GM18526 (cell line): ENCODE measurements around the gene KCNH1.

Source experiments
- POLR2A ChIP-seq: IDR thresholded peaks from 3 replicates; pipeline ENCODE4 v1.6.1; 2011; ENCODE audit not compliant: insufficient read length; ENCODE audit errors: extremely low read depth

Gene KCNH1, protein sequence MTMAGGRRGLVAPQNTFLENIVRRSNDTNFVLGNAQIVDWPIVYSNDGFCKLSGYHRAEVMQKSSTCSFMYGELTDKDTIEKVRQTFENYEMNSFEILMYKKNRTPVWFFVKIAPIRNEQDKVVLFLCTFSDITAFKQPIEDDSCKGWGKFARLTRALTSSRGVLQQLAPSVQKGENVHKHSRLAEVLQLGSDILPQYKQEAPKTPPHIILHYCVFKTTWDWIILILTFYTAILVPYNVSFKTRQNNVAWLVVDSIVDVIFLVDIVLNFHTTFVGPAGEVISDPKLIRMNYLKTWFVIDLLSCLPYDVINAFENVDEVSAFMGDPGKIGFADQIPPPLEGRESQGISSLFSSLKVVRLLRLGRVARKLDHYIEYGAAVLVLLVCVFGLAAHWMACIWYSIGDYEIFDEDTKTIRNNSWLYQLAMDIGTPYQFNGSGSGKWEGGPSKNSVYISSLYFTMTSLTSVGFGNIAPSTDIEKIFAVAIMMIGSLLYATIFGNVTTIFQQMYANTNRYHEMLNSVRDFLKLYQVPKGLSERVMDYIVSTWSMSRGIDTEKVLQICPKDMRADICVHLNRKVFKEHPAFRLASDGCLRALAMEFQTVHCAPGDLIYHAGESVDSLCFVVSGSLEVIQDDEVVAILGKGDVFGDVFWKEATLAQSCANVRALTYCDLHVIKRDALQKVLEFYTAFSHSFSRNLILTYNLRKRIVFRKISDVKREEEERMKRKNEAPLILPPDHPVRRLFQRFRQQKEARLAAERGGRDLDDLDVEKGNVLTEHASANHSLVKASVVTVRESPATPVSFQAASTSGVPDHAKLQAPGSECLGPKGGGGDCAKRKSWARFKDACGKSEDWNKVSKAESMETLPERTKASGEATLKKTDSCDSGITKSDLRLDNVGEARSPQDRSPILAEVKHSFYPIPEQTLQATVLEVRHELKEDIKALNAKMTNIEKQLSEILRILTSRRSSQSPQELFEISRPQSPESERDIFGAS

DNA sequence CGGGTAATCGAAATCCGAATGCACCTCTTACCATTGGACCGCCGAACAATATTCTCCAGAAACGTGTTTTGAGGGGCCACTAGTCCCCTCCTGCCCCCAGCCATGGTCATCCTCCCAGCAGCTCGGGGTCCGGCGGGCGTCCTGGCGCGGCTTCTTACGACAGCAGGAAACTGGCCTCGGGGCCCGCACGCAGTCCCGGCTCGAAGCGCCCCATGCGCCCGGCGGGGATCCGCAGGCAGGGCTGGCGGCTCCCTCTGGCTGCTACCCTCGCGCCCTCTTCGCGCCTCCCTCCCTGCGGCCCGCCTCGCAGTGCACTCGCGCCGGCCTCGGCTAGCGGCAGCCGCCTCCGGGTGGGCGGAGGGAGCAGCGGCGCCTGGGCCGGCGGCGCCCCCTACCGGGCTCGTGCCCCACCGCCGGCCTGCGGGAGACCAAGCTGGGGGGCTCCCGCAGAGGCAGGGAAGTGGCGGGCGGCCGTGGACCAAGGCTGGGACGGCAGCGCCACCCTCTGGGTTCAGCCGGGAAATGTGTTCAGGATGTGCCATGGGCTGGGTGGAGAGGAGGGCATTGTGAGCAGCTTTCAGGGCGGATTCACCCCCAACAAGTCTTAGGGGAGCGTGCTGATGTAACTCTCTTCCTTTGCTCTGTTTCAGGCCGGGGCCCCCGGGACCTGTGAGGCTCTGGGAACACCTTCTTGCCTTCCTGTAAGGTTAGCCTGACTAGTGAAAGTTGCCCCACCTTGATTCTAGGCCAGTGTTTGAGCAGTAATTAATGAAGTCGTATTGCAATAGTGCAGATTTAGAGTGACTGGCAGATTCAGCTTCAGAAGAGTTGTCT lies at the start of gene KCNH1:
KCNH1 (minus strand) TSS at position 313 of the 834 bp plus-strand sequence; CDS start at position 110, 203 bp downstream.
- no peak for TF ChIP-seq POLR2A

DNA sequence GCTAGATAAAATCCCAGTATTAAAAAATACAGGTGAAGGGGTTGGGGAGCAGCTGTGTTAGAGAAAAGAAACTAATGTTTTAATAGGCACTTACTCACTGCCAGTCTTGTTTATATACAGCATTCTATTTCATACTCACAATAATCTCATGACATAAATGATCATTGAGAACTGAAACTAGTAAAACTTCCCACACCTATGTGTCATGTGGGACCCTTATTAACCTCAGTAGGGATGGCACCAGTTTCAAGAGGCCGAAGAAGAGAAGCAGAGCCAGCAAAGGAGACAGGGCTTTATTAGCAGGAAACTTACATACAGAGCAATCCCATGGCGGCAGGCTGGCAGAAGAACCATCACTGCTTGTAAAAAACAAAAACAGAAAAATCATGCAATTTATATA lies 48.8 kb upstream of the KCNH1 start:
- no peak for TF ChIP-seq POLR2A

DNA sequence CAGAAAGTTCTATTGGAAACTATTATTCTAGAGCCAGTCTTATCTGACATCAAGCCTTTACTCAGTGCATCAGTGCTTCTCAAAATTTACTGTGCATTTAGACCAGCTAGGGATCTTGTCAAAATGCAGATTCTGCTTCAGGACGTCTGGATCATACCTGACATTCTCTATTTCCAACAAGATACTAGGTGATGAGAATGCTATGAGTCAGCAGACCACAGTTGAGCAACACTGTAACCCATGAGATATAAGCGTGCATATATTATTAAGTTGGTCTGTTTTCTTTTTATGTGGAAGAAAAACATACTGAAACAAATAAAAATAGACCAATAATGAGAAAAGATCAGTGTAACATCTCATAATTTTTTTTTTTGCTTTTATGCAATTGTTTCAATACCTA lies 40.4 kb upstream of the KCNH1 start:
- no peak for TF ChIP-seq POLR2A

DNA sequence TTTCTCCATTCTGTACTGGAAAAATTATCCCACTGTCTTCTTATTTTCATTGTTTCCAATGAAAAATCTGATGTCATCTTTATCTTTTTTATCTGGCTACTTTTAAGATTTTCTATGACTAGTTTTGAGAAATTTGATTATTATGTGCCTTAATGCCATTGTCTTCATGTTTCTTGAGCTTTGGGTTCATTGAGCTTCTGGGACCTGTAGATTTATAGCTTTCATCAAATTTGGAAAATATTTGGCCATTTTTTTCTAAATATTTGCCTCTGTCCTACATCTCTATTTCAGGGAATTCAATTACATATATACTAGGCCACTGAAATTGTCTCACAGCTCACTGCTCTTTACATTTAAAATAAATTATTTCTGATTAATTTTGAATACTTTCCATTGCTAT lies 38.7 kb upstream of the KCNH1 start:
- no peak for TF ChIP-seq POLR2A

DNA sequence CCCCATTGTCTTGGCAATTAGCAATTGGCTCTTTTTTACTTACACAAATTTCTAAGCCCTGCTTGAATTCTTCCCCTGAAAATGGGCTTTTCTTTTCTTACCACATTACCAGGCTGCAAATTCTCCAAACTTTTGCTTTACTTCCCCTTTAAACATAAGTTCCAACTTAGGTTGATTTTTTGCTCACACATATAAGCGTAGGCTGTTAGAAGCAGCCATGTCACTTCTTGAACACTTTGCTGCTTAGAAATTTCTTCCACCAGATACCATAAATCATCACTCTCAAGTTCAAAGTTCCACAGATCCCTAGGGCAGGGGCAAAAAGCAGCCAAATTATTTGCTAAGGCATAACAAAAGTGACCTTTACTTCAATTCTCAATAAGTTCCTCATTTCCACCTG lies 35.4 kb upstream of the KCNH1 start:
- no peak for TF ChIP-seq POLR2A

DNA sequence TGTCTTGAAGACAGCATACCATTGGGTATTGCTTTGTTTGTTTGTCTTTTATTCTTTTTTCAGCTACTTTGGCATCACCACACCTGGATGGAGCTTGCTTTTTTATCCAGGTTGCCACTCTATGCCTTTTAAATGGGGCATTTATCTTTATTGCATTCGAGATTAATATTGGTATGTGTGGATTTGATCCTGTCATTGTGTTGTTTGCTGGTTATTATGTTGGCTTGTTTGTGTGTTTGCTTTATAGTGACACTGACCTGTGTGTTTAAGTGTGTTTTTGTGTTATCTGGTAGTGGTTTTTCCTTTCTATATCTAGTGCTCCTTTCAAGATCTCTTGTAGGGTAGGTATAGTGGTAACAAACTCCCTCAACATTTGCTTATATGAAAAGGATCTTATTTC lies 24.9 kb upstream of the KCNH1 start:
- TF ChIP-seq POLR2A = no peak

DNA sequence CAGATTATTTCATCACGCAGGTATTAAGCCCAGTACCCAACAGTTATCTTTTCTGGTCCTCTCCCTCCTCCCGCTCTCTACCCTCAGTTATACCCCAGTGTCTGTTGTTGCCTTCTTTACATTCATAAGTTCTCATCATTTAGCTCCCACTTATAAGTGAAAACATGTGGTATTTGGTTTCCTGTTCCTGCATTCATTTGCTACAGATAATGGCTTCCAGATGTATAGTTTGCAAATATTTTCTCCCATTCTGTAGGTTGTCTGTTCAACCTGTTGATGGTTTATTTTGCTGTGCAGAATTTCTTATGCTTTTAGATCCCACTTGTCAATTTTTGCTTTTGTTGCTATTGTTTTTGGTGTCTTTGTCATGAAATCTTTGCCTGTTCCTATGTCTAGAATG lies 21.1 kb upstream of the KCNH1 start:
- no peak for TF ChIP-seq POLR2A

DNA sequence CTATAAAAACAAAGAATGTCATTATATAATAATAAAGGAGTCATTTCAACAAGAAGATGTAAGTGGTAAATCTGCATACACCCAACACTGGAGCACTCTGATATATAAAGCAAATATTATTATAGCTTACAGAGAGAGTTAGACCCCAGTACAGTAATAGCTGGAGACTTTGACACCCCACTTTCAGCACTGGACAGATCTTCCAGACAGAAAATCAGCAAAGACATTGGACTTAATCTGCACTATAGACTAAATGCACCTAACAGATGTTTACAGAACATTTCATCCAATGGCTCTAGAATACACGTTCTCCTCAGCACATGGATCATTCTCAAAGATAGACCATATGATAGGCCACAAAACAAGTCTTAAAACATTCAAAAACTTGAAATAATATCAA lies 20.0 kb upstream of the KCNH1 start:
- no peak for TF ChIP-seq POLR2A

DNA sequence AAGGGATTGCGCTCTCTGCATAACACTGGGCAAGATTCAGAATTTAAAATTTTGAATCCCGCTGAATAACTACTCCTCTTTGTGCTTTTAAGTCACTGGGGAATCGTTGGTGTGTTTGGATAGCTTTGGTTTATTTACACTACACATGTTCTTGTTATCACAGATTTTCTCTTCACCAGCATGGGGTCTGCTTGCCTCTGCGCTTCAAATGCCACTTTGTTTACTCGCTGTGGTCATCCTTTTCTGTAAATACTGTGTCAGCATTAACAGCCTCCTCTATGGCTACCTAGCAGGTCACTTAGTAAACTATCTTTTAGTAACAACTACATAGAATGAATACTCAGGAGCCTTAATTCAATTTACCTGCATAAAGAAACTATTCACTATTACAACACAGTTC lies 14.4 kb upstream of the KCNH1 start:
- no peak for TF ChIP-seq POLR2A

DNA sequence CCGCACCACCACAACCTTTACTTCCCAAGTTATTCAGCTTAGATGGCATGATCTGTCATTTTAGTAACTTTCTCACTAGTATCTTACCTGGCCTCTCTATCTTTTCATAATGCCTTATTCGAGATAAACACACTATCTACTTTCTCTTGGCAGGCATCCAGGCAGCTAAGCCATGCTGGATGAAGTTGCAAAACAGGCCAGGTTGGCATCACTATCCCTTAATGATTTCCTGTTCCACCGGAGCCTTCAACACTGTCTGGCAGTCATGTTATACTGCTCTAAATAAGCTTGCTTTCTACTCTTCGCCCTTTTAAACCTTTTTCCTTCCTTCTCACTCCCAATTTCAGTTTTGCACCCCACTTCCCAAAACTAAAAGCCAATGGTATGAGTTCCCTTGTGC lies 12.0 kb upstream of the KCNH1 start:
- TF ChIP-seq POLR2A = no peak

DNA sequence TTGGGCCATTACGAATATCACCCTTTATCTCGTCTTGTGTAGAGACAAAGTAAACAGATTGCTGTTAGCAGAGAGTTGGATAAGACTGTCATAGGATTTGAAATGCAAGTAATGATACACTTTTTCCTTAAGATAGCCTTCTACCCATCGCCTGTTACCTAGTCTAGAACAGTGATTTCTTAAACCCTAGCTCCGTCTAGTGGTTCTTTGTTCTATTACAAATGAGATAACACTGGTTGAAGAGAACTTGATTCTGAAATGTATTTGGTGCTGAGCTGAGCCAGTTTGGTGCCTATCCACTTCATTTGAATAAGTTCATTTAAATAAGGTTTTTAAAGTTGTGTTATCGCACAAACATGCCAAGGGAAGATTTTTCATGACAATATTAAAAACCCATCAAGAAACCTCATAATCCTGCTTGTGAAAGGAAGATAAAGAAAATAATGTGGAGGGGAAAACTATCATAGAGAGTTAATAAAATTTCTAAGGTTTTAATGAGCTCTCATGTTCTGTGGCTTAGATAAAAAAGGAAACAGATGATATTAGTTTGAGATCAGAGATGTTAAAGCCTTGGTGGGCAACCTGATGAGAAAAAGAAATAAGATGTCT lies 1.5 kb upstream of the KCNH1 start:
- no peak for TF ChIP-seq POLR2A

DNA sequence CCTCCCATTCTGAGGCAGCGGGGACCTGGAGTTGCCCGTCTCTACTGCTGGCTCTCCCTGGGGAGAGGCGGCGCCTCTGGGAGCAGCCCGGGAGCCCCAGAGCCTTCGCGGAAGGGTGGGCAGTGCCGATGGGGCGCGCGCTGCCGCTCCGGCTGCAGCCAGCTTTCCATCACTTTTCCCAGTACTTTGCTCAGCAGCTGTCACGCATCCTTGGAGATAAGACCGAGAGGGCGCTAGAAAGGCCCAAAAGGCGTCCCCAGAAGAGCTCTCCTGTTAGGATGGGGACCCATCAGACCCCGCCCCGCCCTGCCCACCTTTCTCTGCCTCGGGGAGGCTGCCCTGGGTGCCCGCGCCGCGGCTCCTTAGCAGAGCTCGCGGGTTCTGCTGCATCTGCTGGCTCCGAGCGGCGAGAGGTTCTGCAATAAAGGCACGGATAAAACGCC lies 534 bp downstream of the KCNH1 start:
- no peak for TF ChIP-seq POLR2A

DNA sequence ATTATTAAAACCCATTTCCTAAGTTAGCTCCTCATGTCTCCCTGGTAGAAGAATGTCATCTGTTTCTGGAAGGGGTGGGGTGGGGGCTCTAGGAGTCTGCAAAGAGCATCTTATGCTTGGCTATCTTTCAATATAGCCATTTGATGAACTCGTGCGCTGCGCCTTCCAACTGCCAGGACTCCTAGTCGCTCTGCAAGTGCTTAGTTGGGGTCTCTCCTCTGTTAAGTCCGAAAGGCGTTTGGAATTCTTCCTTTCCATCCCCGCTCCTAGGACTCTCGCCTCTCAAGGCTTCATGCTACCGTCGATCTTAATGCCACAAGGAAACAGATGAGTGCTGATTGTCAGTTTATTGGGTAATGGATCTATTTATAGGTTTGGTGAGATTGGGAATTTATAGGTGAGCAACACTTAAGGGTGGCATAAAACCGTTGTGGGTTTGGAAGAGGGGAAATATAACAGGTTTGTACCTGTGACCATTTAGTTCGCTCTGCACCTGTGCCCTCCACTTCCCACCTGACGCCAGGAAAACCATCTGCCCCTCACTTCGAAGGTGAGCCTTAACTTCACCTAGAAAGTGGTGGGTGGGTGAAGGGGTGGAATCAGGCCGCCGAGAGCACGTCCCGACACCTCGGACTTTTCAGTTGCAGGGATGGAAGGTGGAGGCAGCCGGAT lies 1.1 kb downstream of the KCNH1 start:
- TF ChIP-seq POLR2A = no peak

DNA sequence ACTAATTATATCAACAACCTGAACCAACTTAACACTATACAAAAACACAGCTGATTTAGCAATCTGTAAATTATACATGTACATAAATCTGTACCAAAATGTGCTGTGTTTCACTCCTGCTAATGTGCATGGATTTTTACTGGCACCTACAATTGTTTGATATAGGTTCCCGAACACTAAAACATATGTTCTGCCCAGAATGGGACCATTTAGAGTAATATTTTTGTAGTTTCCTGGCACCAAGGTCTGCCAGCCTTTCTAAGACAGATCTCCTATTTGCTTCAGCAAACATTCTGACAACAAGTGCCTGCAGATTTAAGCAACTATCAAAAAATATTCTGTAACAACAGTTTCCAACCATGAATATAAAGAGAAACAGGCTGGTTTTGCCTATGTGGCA lies 4.2 kb downstream of the KCNH1 start:
- no peak for TF ChIP-seq POLR2A
